ENCODE results near the gene THSD7A. TPM values are rescaled to one million over a fixed set of nuclear protein-coding genes. Genes with fewer than 3 reads are reported as not detected.

The THSD7A gene
- polyA plus RNA-seq, 1 donor (not counting 4 experiments of a cell fraction or from before 2014, with no cell fraction given) = not detected

DNA sequence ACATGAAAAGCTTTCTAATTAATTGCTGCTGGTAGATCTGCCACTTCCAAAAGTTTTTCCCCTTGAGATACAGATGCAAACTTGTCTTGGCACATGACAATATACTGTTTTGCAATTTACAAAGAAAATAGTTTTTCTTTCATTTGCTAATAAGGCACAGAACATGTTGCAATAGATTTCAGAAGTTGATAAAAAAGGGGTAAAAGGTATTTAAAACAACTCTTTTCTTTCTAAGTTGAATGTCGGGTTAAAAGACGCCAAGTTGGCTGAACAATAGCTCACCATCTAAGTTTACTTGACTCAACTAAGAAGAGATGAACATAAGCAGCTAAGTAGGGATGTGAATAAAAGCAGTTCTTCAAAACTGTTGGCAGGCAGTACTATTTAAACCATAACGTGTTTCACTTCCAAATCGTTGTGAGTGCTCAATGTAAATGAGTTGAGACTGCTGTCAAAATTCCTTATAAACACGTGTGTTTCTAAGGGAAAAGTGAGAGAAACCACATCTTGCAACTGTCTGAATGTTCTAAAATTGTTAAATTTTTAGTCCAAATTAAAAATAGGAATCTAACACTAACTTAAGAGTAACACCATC is 14.5 kb upstream of the THSD7A start:
- Histone ChIP-seq H2AFZ (ENCODE audit: control insufficient read depth, low read length) (no peak overlapping the region), H3K79me2 (ENCODE audit: control insufficient read depth, insufficient read depth, low read length) (no peaks in the 10 kb centered on the region), H3K9me3 (ENCODE audit: control insufficient read depth, low read depth, low read length) (no peaks in the 10 kb centered on the region), H4K20me1 (ENCODE audit: control insufficient read depth, extremely low read depth, insufficient read depth, low read length) (no peaks in the 10 kb centered on the region), H3K27me3 (ENCODE audit: control insufficient read depth, extremely low read depth, insufficient read depth, low read length) (no peaks in the 10 kb centered on the region), H3K4me2 (ENCODE audit: control insufficient read depth, extremely low read depth, insufficient read depth, low read depth, low read length) (no peak overlapping the region), H3K36me3 (ENCODE audit: control insufficient read depth in 2 of 2, extremely low read depth in 1 of 2, insufficient read depth in 2 of 2, low read length in 2 of 2) (no peaks in the 10 kb centered on the region), H3K4me3 (ENCODE audit: control insufficient read depth in 2 of 3, extremely low read depth in 1 of 3, insufficient read depth in 2 of 3, low read depth in 1 of 3, low read length in 3 of 3) (no peak overlapping the region), H3K4me1 (ENCODE audit: control insufficient read depth, extremely low read depth, insufficient read depth, low read length) (no peaks in the 10 kb centered on the region), H3K27ac (ENCODE audit: control insufficient read depth, insufficient read depth, low read length) (no peak overlapping the region), H3K9me1 (ENCODE audit: control insufficient read depth, extremely low read depth, insufficient read depth, low read length) (no peaks in the 10 kb centered on the region), H3K9ac (ENCODE audit: control insufficient read depth, extremely low read depth, insufficient read depth, low read length) (no peak overlapping the region)
- DNase-seq (ENCODE audit: low read depth, low spot score) = no peak
- no peak for TF ChIP-seq EZH2 (IDR thresholded peaks at IDR 0.05; ENCODE audit: low read length)
- TF ChIP-seq, protein P1, sequence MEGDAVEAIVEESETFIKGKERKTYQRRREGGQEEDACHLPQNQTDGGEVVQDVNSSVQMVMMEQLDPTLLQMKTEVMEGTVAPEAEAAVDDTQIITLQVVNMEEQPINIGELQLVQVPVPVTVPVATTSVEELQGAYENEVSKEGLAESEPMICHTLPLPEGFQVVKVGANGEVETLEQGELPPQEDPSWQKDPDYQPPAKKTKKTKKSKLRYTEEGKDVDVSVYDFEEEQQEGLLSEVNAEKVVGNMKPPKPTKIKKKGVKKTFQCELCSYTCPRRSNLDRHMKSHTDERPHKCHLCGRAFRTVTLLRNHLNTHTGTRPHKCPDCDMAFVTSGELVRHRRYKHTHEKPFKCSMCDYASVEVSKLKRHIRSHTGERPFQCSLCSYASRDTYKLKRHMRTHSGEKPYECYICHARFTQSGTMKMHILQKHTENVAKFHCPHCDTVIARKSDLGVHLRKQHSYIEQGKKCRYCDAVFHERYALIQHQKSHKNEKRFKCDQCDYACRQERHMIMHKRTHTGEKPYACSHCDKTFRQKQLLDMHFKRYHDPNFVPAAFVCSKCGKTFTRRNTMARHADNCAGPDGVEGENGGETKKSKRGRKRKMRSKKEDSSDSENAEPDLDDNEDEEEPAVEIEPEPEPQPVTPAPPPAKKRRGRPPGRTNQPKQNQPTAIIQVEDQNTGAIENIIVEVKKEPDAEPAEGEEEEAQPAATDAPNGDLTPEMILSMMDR (optimal IDR thresholded peaks at IDR 0.05 in 1 of 3, IDR thresholded peaks at IDR 0.05 in 1 of 3, conservative IDR thresholded peaks at IDR 0.05 in 1 of 3; ENCODE audit: extremely low read depth in 1 of 3, insufficient read depth in 2 of 3, low read length in 3 of 3) = no peak
- no peak for FAIRE-seq
- dilution Hi-C loops (cut with MboI; ENCODE audit: extremely low pct_ligation_motif_present, low sequenced_read_pairs) = no loop called here

DNA sequence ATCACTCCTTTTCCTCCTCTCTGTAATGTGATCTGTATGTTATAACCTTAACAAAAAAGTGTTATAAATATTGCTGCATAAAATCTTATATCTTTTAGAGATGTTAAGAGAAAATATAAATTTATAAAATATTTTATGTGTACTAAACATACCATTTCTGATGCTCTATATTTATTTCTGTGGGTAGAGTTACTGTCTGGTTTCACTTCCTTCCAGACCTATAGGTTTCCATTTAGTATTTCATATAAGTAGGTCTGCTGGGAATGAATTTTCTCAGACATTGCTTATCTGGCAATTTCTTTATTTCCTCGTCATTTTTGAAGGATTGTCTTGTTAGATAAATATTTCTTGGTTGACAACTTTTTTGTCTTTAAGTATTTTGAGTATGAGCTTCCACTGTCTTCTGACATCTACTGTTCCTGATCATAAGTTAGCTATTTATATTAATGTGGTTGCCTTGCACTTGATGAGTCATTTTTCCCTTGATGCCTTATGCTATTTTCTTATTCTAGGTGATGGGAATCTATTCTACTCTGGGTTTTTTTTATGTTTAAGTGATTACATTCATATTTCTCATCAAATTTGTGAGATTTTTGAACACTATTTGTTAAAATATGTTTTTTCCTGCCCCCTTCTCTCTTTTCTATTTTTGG is 11.2 kb upstream of the THSD7A start:
- dilution Hi-C loops (cut with MboI; ENCODE audit: extremely low pct_ligation_motif_present, low sequenced_read_pairs) = no loop called here
- no peaks in the 10 kb centered on the region for H4K20me1 ChIP-seq (ENCODE audit: control insufficient read depth, extremely low read depth, insufficient read depth, low read length)
- H3K9me1 ChIP-seq (ENCODE audit: control insufficient read depth, extremely low read depth, insufficient read depth, low read length) = no peaks in the 10 kb centered on the region
- no peak overlapping the region for H3K4me3 ChIP-seq (ENCODE audit: control insufficient read depth in 2 of 3, extremely low read depth in 1 of 3, insufficient read depth in 2 of 3, low read depth in 1 of 3, low read length in 3 of 3)
- H3K9me3 ChIP-seq (ENCODE audit: control insufficient read depth, low read depth, low read length) = no peaks in the 10 kb centered on the region
- no peak overlapping the region for H3K9ac ChIP-seq (ENCODE audit: control insufficient read depth, extremely low read depth, insufficient read depth, low read length)
- DNase-seq (ENCODE audit: low read depth, low spot score) (no peak), FAIRE-seq (no peak)
- H3K27me3 ChIP-seq (ENCODE audit: control insufficient read depth, extremely low read depth, insufficient read depth, low read length) = no peaks in the 10 kb centered on the region
- H3K4me1 ChIP-seq (ENCODE audit: control insufficient read depth, extremely low read depth, insufficient read depth, low read length) = no peaks in the 10 kb centered on the region
- no peak overlapping the region for H3K27ac ChIP-seq (ENCODE audit: control insufficient read depth, insufficient read depth, low read length)
- H2AFZ ChIP-seq (ENCODE audit: control insufficient read depth, low read length) = no peak overlapping the region
- no peak overlapping the region for H3K4me2 ChIP-seq (ENCODE audit: control insufficient read depth, extremely low read depth, insufficient read depth, low read depth, low read length)
- no peaks in the 10 kb centered on the region for H3K36me3 ChIP-seq (ENCODE audit: control insufficient read depth in 2 of 2, extremely low read depth in 1 of 2, insufficient read depth in 2 of 2, low read length in 2 of 2)
- TF ChIP-seq, protein P1 (optimal IDR thresholded peaks at IDR 0.05 in 1 of 3, IDR thresholded peaks at IDR 0.05 in 1 of 3, conservative IDR thresholded peaks at IDR 0.05 in 1 of 3; ENCODE audit: extremely low read depth in 1 of 3, insufficient read depth in 2 of 3, low read length in 3 of 3) = no peak
- TF ChIP-seq EZH2 (IDR thresholded peaks at IDR 0.05; ENCODE audit: low read length) = no peak
- H3K79me2 ChIP-seq (ENCODE audit: control insufficient read depth, insufficient read depth, low read length) = no peaks in the 10 kb centered on the region

Data from keratinocyte (primary cell).